Activated B cell treated with CpG ODN at 0.5 μM for 24 hours (primary cell): ENCODE results near the gene MAST1. TPM values are rescaled to one million over a fixed set of nuclear protein-coding genes. Genes with fewer than 3 reads are reported as not detected.

Experiments
- ATAC-seq: fragments of 200-7000 bp; cut with Tn5 transposase; one replicate; pipeline ENCODE4 v1.10.0; 2021; ENCODE audit warnings: low read depth, mild to moderate bottlenecking, moderate library complexity
- CTCF ChIA-PET: fragments of 350-600 bp; sonication (Branson Sonifier 250); formaldehyde crosslinking; loops from one replicate; lab custom pipeline; 2021; ENCODE audit warnings: antibody characterized with exemption; lab: Charles Lee
- POLR2A ChIA-PET: fragments of 350-600 bp; sonication (Branson Sonifier 250); formaldehyde crosslinking; loops from one replicate; lab custom pipeline; 2021; ENCODE audit warnings: antibody characterized with exemption; lab: Charles Lee
- DNase-seq: peaks from one replicate; pipeline ENCODE4 v3.0.0; 2022
- H3K27ac Mint-ChIP-seq: one replicate; pipeline ENCODE4 v1.8.0; 2020; ENCODE audit warnings: mixed read lengths
- H3K27me3 Mint-ChIP-seq: one replicate; pipeline ENCODE4 v1.8.0; 2021; ENCODE audit warnings: mixed read lengths
- H3K36me3 Mint-ChIP-seq: one replicate; pipeline ENCODE4 v1.8.0; 2021; ENCODE audit warnings: low read depth, mixed read lengths
- H3K4me1 Mint-ChIP-seq: one replicate; pipeline ENCODE4 v1.8.0; 2021; ENCODE audit warnings: mixed read lengths
- H3K4me3 Mint-ChIP-seq: one replicate; pipeline ENCODE4 v1.8.0; 2020; ENCODE audit warnings: mild to moderate bottlenecking, mixed read lengths
- H3K9me3 Mint-ChIP-seq: one replicate; pipeline ENCODE4 v1.8.0; 2020; ENCODE audit warnings: mixed read lengths
- CTCF ChIP-seq: fragments of 200-600 bp; IDR thresholded peaks from one replicate; pipeline ENCODE4 v1.8.0; 2022; ENCODE audit warnings: antibody characterized with exemption, mild to moderate bottlenecking
- intact Hi-C: fragments of 100-400 bp; cut with micrococcal nuclease; formaldehyde crosslinking; loops from one replicate; pipeline ENCODE4 v1.15.1; 2024
- total RNA-seq: library from RNA; stranded (reverse); gene quantifications from 2 replicates; pipeline ENCODE4 v1.2.3, GENCODE V29; 2022

The MAST1 gene
- total RNA-seq, 1 donor from 2014 or later = 0.20 TPM

DNA sequence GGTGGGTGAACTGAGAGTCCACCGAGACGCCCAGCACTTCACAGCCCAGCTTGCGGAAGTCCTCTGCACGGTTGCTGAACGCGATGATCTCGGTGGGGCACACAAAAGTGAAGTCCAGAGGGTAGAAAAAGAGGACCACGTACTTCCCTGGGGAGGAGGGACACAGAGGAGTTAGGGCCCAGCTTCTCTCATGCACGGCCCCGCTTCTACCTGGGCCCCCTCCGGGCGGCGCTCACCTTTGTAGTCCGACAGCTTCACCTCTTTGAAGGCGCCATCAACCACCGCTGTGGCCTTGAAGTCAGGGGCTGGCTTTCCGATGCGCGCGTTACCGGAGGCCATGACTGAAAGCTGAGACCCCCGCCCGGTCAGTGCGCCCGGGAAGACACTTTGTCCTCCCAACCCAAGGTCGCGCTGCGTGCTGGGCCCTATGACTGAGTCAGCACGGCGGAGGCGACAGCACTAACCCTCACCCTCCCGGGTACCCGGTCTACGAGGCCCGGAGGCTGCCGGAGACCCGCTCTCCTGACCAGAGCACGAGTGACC lies 37.3 kb upstream of the MAST1 start:
- POLR2A ChIA-PET = interaction anchor here (0.6 to 1.2 kb wide), 3 partner anchors 10 to 259 kb away, joined by 3 to 7 read pairs (median 6); partner anchors contain the start of gene JUNB
- CTCF ChIA-PET = interaction anchor here (1.3 to 11.4 kb wide), 3 partner anchors 26 to 46 kb away, joined by 7 to 280 read pairs (median 278); partner anchors contain the start of gene HOOK2
- H3K9me3 Mint-ChIP-seq = no peaks in the 10 kb centered on the region
- peaks cover 5% of the 10 kb centered on the region for H3K27me3 Mint-ChIP-seq
- peaks cover 2% of the 10 kb centered on the region for H3K36me3 Mint-ChIP-seq
- no peak for TF ChIP-seq CTCF
- H3K4me3 Mint-ChIP-seq = peak overlapping the region; percentile 82
- H3K4me1 Mint-ChIP-seq = peaks cover 26% of the 10 kb centered on the region
- no peak overlapping the region for H3K27ac Mint-ChIP-seq
- no peak for ATAC-seq
- no peak for DNase-seq
- intact Hi-C loops = no loop called here

- POLR2A ChIA-PET = interaction anchor here (0.7 to 1.3 kb wide), 4 partner anchors 8 to 32 kb away, joined by 3 to 5 read pairs (median 4); no protein-coding TSS in a partner anchor
Measured at GRCh38 chr19:12801466-12802266, 36.6 kb upstream of the MAST1 start, which contains the start of the genes PRDX2 and THSD8. Gene PRDX2 (minus strand): TSS chr19:12801800. CDS start chr19:12801261, 539 bp downstream. Gene THSD8 (plus strand): TSS chr19:12802069. CDS start chr19:12802072, 3 bp downstream.

DNA sequence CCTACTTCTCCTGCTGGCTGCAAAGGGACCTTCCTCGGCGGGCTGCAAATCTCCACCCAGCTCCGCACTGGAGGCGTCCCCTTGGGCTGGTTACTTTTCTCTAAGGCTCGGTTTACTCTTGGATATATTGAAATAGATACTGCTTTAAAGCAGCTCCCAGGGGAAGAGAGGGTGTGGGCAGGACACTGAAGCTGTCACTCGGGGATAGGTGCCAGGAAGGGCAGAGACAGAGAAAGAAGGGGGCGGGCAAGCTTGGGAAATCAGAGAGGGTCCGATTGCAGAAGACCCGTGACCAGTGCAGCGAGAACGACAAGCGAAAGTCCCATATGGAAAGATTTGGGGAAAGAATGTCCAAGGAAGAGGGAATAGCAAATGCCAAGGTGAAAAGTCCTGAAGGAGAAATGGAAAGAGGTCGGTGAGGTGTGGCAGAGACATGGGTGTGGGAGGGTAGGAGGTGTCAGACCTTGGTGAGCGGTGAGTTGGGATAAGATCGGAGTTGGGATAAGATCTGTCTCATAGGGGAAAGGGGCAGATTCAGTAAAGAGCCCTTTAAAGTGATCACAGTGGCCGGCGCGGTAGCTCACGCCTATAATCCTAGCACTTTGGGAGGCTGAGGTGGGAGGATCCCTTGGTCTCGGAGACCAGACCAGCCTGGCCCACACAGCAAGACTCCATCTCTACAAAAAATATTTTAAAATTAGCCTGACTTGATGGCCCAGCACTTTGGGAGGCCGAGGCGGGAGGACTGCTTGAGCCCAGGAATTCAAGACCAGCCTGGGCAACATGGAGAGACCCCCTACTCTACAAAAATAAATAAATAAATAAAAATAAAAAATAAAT lies 35.8 kb upstream of the MAST1 start:
- Mint-ChIP-seq H3K27me3 (peaks cover 5% of the 10 kb centered on the region), H3K27ac (no peak overlapping the region), H3K4me3 (peak overlapping the region; percentile 82), H3K36me3 (peaks cover 2% of the 10 kb centered on the region), H3K9me3 (no peaks in the 10 kb centered on the region), H3K4me1 (peaks cover 31% of the 10 kb centered on the region)
- intact Hi-C loops = no loop called here
- DNase-seq (no peak), ATAC-seq (no peak)
- no peak for TF ChIP-seq CTCF
- POLR2A ChIA-PET = interaction anchor here (0.7 to 1.3 kb wide), 3 partner anchors 9 to 33 kb away, joined by 3 to 5 read pairs (median 4); no protein-coding TSS in a partner anchor
- CTCF ChIA-PET = interaction anchor here (1.0 to 1.1 kb wide), 2 partner anchors 10 to 36 kb away, joined by 3 to 4 read pairs; no protein-coding TSS in a partner anchor

More at GRCh38 chr19:12801466-12802266, 36.6 kb upstream of the MAST1 start, which contains the start of the genes PRDX2 and THSD8:
- Mint-ChIP-seq H3K9me3 (no peaks in the 10 kb centered on the region), H3K4me3 (peak within 1 kb of the TSS; percentile 82), H3K36me3 (peaks cover 3% of the 10 kb centered on the region), H3K27me3 (peaks cover 5% of the 10 kb centered on the region), H3K4me1 (peaks cover 26% of the 10 kb centered on the region), H3K27ac (no peak within 1 kb of the TSS)
- intact Hi-C loops = no loop called here
- CTCF ChIA-PET = interaction anchor here (1.0 to 11.4 kb wide), 5 partner anchors 9 to 45 kb away, joined by 3 to 280 read pairs (median 7); partner anchors contain the start of gene HOOK2
- DNase-seq = peak; percentile 59
- TF ChIP-seq CTCF = no peak
- peak; percentile 69 for ATAC-seq

DNA sequence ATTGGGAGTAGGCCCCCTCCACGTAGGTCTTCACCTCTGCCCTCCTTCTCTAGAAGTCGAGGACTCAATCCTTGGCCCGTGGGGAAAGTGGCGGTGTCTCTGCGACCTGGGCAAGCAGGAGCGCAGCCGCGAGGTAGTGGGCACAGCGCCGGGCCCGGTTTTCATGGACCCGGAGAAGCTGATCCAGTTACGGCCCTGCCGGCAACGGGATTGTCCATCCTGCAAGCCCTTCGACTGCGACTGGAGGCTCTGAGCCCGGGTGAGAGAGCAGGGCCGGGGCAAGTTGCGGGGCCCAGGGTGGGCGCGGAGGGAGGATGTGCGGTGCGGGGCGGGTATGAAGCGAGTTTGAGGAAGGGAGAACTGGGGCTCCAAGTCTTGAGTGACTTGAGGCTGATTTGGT lies 34.3 kb upstream of the MAST1 start:
- ATAC-seq (no peak), DNase-seq (no peak)
- H3K27me3 Mint-ChIP-seq = peaks cover 5% of the 10 kb centered on the region
- intact Hi-C loops = no loop called here
- H3K4me3 Mint-ChIP-seq = no peak overlapping the region
- H3K9me3 Mint-ChIP-seq = no peaks in the 10 kb centered on the region
- POLR2A ChIA-PET = interaction anchor here (0.6 to 0.8 kb wide), 3 partner anchors 11 to 879 kb away, joined by 5 to 11 read pairs (median 10); partner anchors contain the start of gene ZNF700
- CTCF ChIA-PET = interaction anchor here (1.0 kb wide), 1 partner anchor 43 kb away, joined by 3 read pairs; no protein-coding TSS in a partner anchor
- H3K4me1 Mint-ChIP-seq = peaks cover 31% of the 10 kb centered on the region
- H3K36me3 Mint-ChIP-seq = peaks cover 7% of the 10 kb centered on the region
- H3K27ac Mint-ChIP-seq = no peak overlapping the region
- TF ChIP-seq CTCF = no peak
